GM21528 (cell line): ENCODE results near the gene AFF4.

Experiments used
- ATAC-seq: cut with Tn5 transposase; IDR thresholded peaks from one replicate; pipeline ENCODE4 v1.9.1; 2021; ENCODE audit warnings: mild to moderate bottlenecking, moderate library complexity; ENCODE audit not compliant: unreplicated experiment, low FRiP score

AFF4 gene

DNA sequence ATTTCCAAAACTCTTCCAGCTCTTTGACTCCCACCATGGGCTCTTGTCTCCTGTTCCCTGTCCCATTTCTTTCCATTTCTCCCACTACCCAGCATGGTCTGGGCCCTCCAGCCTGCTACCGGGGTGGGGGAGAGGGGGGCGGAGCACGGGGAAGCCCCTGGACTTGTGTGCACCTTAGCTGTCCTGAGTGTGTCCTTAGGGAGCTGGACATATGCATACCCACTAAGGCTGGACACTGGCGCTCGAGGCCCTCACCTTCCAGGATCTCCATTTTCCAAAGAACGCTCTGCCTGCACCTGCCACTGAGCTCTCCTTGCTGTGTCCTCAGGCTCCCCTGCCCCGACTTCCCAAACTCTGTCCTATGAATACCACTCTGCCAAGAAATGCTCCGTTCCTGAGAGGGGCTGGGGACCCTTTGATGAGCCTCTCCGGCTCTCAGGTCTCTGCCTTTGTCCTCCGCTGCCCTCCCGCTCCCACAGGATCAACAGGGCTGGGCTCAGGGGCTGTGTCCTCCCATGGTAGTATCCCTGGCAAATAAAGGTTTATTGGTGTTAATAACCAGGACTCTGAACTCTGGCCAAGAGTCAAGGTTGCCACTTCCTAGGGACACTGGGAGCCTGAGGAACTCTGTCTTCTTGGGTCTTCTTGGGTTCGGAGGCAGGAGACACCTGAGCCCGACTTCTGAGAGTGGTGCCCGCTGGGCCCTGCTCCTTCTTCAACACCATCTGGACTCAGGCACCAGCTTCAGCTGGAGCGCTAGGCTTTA is 132.2 kb downstream of the AFF4 start:
- no peak for ATAC-seq

GRCh38 chr5:132830436-132831094 is 132.9 kb downstream of the AFF4 start, which contains the start of gene SHROOM1:
Gene SHROOM1, minus strand, starts transcription at chr5:132830647. Its CDS starts 4,507 bp downstream, at chr5:132826140.
- peak; percentile 70 for ATAC-seq

DNA sequence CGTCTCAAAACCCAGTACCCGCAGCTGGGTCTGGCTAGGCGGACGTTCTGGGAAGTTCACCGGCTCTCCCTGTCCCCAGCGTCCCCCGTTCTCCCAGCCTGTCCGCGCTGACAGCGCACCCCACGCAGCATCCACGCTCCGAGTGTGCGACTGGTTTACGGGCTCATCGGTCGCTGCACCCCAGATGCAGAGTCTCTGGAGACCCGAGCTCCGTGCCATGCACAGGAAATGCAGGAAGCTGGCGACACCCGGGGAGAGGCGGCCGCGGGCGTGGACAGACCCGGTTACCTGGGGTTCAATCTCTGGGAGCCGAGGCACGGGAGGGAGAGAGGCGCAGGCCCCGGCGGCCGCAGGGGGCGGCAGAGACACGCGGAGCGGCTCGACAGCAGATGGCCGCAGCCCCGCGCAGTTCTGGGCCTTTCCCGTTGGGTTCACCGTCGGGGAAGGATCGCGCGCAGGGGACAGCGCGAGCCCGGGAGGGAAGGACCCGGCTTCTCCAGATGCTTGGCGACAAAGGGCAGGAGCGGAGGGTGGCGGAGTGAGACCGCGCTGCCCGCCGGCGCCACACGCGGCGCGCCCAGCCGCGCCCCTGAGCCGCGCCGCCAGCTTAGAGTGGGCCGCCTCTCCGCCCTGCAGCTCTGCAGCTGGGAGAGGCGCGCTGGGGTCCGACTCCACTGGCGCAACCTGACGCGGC is 133.5 kb downstream of the AFF4 start:
- peak; percentile 75 for ATAC-seq

DNA sequence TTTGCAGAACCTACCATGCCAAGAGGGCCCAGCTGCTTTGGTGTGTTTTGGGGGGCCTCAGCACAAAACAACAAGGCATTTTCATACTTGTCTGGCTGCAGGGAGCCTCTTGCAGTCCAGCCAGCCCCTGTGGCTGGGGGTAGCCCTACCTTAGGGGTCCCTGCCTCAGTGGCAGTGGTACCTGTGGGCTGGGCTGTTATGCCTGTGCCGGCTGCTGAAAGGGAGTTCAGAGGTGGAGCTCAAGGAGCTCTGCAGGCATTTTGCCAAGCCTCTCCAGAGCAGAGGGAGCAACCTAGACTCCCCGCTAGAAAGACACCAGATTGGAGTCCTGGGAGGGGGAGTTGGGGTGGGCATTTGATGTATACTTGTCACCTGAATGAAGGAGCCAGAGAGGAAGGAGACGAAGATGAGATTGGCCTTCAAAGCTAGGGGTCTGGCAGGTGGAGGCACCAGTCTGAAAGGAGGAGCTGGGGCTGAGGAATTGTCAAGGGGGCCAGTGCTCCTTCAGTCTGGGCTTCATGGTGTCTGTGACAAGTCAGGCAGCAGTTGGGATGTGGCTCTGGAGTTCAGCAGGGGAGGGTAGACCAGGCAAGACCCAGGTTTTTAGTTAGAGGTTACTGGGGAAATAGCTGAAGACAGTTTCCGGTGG is 134.5 kb downstream of the AFF4 start:
- no peak for ATAC-seq

DNA sequence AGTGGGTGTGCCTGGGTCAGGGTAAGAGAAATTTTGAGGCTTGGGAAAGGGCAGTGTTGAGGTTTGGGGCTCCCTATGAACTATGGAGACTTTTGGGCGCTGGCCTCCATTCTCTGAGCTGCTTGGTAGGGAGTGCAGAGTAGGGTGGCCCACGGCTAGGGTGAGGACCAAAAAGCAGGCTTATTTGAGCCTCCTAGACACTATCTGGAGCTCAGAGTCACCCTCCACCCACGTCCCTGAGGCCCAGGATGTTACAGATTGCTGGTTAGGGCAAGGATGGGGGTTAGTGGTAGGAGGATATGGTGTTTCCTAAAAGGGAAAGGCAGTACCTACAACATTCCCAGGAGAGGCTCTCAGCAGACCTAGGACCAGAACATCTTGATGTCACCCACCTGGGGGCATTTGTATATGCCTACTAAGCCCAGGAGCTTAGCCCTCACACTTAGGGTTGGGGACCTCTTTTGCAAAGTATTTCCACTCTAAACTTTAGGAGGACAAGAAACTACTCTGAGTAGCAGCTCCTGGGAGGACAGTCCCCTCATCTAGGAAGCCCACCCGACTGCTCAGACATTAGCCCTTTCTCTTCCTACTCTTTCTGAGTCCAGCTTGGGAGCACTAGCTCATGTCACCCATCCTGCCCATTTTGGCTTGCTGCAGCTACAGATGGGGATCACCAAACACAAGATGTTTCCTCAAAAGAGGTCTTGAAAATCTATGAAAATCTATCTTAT is 135.3 kb downstream of the AFF4 start:
- ATAC-seq, result no peak

DNA sequence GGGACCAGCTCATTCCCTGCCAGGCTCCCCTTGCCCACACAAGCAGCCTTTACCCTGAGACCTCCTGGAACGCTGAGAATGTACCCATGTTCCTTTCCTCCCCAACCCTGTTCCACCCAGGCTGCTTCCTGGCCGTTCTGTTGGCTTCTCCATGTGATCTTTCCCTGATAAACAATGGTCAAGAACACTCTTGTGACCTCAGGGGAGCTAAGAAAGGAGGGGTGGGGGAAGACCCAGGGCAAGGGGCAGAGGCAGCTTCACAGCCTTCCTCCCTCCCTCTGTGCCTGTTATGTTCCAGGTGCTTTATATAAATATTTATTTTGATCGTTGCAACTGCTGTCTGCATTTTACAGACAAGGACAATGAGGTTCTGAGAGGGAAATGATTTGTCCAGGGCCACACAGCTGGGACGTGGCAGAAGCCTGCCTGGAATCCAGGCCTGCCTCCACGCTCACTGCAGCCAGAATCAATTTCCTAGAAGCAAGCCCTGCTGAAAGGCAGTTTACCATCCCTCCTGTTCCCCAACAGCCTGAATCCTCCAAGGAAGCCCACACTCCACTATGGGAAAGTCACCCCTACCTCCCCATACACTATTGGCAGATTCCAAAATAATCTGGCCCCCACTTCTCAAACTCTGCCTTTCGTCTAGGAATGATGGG is 136.9 kb downstream of the AFF4 start:
- ATAC-seq, result no peak

- no peak for ATAC-seq
Observed at GRCh38 chr5:132825834-132826391, 137.5 kb downstream of the AFF4 start.
